Activated T-cell treated with anti-CD3 and anti-CD28 coated beads for 4 hours (primary cell): ENCODE measurements around the gene KIAA0586.
"Not testable (repeated sequence)": the region's sequence is repeated elsewhere in the genome, so short reads cannot be mapped to it uniquely, and the experiment has no call there.

Experiments used
- DNase-seq: peaks from one replicate; pipeline ENCODE4 v3.0.0-alpha.2; 2020

KIAA0586 gene

DNA sequence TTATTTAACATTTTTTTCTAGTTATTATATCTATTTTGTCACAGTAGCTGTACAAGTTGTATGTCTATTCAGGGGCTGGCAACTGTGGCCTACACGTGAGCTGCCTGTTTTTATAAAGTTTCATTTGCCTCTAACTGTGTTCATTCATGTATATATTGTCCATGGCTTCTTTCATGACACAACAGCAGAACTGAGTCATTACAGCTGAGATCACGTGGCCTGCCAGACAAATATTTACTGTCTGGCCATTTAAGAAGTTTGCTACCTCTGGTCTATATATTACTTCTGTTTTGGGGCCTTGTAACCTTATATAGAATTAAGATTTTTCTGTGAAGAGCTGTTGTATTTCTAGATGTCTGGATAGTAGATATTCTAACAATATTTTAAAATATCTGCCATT, 37.9 kb downstream of the KIAA0586 start:
- DNase-seq: no peak

DNA sequence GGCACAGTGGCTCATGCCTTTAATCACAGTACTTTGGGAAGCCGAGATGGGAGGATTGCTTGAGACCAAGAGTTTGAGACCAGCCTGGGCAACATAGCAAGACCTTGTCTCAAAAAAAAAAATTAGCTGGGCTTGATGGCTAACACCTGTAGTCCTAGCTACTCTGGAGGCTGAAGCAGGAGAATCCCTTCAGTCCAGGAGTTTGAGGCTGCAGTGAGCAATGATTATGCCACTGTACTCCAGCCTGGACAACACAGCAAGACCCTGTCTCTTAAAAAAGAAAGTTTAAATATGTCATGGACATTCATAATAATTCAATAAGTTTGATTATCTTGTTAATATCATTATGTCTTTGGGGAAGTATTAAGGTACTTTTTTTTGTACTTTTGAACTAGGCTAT, 38.9 kb downstream of the KIAA0586 start:
- no peak for DNase-seq

DNA sequence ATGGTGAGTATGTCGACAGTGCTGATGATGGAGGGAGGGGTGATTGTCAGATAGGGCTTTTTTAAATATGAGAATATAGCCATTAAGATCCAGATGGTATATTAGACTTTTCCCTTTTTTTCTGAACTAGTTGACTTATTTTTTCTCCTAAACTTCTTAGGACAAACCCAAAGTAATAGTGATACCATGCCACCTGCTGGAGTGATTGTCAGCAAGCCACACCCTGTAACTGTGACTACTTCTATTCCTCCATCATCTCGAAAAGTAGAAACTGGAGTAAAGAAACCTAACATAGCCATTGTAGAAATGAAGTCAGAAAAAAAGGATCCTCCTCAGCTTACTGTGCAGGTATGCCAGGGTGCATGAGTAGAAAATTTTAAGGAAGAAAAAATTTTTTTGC, 40.1 kb downstream of the KIAA0586 start:
- DNase-seq: no peak

DNA sequence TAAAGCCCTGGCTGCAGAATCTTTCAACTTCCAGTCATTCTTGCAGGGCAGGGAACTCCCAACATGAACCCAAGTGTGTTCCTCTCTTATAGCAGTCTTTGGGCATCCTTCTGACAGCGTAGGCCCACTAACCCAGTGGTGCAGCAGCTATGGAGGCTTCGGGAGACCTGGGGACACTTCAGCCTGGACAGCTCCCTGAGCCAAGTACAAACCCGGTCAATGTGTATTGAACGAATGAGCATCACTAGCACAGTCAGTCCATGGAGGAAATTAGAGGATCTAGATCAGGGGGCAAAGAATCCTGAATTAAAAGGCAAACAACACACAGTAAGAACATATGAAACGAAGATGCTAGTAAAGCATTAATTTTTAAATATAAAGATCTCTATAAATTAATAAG, 41.8 kb downstream of the KIAA0586 start:
- DNase-seq: no peak

DNA sequence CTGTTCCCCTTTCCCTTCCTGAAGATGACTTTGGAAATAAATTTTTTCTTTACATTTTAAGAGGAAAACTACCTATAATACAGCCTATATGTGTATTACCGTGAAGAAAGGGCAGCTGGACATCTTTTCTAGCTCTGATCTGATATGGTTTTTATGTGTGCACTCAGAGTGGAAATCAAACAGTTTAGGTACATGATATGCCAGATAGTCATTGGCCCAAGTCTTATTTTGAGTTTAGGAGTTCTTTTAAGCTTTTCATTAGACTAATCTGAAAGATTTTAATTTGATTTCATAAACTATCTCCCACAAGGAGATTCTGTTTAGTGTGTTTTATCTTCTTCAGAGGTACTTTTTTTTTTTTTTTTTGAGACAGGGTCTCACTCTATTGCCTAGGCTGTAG, 48.8 kb downstream of the KIAA0586 start:
- DNase-seq: no peak

DNA sequence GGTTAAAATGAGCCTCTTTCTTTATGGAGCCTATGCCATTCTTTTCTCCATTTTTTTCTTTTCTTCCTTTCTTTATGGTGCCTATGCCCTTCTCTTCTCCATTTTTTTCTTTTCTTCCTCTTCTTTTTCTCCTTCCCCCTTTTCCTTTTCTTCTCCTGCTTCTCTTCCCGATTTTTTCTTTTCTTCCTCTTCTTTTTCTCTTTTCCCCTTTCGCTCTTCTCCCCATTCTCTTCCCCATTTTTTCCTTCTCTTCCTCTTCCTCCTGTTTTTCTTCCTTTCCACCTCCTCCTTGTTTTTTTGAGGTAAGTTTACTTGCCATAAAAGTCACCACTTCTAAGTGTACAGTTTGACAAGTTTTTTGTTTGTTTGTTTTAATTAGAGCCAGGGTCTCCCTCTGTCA, 50.1 kb downstream of the KIAA0586 start:
- no peak for DNase-seq

DNA sequence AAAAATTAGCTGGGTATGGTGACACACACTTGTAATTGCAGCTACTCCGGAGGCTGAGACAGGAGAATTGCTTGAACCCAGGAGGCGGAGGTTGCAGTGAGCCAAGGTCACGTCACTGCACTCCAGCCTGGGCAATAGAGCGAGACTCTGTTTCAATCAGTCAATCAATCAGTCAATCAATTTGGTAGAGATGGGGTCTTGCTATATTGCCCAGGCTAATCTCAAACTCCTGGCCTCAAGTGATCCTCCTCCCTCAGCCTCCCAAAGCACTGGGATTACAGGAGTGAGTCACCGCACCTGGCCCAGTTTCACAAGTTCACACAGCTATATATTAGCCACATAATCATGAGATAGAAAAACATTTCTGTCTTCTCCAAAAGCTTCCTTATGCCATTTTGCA, 50.8 kb downstream of the KIAA0586 start:
- DNase-seq: not testable (repeated sequence)

DNA sequence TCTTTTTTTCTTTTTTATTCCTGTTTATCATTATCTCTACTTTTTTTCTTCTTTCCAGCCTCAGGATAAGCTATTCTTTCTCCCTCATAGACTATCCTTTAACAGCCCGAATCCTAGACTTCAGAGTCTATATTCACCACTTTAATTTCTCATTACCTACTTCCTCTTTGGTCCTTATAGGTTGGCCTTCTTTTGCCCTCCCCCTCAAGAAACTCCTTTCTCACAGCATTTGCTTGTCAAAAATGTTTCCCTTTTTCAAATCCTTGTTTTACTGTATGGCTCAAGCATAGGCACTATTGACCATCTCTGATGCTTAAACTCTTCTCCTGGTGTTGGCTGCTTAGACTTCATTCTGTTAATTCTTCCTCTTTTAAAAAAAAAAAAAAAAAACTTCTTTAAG, 52.5 kb downstream of the KIAA0586 start:
- DNase-seq: no peak

DNA sequence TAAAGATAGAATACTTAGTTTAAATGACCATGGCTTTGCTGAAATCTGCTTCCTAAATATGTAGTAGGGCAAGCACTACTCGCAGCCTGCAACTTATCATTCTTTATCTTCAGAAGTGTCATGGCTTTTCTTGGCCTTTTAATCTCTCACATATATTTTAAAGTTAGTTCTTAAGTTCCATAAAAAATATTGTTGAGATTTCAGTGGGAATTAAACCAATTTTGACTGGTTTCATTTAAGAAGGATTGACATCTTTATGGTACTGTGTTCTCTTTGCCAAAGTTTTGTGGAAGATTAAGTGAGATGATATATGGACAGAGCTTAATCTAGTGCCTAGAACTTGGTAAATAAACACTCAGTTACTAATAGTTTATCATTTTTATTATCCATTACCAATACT, 56.7 kb downstream of the KIAA0586 start:
- no peak for DNase-seq

DNA sequence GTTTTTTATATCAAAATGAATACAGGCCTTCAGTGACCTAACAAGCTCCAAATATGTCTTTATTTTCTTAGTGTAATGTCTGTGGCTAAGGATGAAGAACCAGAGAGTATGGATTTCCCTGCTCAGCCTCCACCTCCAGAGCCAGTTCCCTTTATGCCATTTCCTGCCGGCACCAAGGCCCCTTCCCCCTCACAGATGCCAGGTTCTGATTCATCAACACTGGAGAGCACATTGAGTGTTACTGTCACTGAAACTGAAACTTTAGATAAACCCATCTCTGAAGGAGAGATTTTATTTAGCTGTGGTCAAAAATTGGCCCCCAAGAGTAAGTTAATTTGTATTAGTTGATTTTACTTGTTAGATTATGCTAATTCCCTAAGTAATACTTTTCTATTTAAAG, 61.0 kb downstream of the KIAA0586 start:
- DNase-seq: no peak

DNA sequence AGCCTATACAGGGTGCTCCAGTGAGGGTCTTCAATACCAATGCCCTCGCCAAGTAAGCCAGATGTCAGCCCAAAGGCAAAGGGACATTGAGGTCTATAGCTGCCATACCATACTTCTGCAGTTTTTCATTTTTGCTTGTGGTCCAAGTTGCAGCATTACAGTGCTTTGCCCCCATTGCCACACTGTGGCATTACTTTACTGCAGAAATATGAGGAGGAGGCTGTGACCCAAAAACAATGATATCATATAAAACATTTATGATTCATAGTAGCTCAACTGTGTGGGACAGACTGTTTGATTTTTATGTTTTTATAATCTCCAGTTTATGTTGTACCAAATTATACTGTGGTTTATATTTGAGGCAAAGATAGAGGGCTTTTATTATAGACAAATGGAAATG, 64.1 kb downstream of the KIAA0586 start:
- no peak for DNase-seq

DNA sequence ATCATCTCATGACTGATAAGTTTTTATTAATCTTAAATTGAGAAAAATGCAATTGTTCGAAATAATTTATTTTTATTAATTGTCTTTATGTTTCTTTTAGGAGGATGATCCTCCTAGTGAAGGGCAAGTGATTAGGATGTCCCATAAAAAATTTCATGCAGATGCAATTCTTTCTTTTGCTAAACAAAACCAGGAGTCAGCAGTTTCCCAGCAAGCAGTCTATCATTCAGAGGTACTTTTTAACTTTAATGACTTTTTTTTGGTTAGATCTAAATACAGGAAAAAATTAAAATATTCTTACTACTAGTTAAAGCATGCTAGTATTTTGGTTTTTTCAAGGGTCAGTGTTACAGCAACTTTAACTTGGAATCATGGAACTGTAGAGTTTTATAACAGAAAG, 64.5 kb downstream of the KIAA0586 start:
- DNase-seq: no peak

DNA sequence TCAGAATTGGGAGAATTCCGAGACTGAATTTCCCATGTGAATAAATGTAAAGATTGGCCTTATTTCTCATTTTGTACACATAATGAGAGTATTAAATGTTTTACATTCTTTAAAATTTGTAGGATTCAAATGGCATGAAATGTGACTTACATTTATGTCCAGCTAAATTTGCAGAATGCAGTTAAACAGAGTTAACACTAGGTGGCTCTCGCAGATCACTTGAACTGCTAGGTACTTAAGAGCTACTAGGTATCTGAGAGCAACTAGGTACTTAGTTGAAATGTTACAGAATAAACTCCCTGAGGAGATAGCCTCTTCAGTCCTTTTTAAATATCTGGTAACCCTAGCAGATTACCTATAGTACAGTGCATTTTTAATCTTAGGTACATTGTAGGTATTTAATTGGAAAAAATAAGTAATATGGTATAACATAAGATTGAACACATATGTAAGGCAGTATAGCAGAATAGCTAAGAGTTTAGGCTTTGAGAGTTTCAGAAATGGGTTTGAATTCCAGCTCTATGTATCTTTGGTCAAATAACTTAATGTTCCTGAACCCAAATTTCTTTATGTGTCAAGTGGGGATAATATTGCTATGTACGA, 73.8 kb downstream of the KIAA0586 start:
- DNase-seq: no peak

DNA sequence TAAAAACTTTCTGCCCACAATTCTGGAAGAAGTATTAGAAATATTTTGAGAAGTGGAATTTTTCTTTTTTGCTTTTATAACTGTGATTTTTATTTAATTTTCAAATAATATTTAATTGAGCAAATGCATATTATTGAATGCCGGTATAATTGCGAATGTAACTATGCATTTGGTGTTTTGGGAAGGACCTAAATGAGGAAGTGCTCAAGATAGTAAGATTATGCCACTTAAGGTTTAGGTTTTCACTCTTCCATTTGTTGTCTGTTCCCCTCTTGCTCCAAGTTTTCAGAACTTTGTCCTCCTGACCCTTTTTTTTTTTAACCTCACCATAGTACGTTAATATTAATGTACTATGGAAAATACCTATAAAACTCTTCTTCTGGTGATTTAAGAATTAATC, 85.8 kb downstream of the KIAA0586 start:
- DNase-seq: no peak

DNA sequence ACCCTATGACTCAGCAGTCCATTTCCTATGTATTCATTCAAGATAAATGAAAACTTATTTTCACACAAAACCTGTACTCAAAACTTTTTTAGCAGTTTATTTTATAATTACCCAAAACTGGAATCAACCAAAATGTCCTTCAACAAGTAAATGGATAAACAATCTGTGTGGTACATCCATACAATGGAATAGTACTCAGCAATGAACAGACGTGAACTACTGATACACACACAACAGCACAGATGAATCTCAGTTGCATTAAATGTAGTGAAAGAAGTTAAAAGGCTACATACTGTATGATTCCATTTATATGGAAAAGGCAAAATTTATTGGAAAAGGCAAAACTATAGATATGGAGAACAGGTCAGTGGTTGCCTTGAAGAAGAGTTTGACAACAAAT, 90.1 kb downstream of the KIAA0586 start:
- no peak for DNase-seq

DNA sequence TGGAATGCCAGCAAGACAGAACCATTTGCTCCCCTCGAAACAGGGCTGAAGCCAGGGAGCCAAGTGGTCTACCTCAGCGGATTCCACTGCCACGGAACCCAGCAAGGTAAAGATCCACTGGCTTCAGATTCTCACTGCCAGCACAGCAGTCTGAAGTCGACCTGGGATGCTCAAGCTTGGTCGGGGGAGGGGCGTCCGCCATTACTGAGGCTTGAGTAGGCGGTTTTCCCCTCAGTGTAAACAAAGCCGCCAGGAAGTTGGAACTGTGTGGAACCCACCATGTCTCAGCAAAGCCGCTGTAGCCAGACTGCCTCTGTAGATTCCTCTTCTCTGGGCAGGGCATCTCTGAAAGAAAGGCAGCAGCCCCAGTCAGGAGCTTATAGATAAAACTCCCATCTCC, 98.2 kb downstream of the KIAA0586 start:
- not testable (repeated sequence) for DNase-seq

DNA sequence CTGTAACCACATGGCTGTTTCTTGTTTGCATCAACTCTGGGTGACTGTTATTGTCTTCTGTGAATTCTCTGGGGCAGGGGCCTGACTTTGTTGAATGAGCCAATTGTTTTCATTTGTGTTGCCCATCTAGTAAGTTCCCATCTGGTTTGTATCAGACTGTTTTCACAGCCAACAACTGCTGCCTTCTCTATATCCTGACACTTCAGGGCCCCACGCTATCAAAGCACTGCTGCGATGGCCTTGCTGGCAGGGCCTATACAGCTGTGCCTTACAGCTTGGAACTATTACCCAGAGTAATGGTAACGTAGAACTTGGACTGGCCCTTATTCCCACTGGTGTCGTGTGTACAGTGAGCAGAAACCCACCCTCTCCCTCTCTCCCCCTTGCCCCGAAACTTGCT, 105.9 kb downstream of the KIAA0586 start:
- DNase-seq: no peak

DNA sequence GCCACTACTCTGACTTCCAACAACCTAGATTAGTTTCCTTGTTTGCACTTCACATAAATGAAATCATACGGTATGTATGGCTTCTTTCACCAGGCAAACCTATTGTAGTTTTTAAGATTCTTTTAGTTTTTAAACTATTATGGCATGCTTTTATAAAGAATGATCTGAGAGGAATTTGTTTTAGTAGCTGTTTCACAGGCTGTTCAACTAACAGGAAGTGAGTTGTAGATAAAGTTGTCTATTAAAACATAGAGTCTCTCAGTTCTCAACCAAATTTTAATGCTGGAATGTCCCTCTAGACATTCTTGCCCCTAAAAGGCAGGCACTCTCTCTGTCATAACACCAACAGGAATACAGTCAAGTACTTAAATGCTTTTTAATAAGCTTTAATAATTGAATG, 107.5 kb downstream of the KIAA0586 start:
- no peak for DNase-seq

DNA sequence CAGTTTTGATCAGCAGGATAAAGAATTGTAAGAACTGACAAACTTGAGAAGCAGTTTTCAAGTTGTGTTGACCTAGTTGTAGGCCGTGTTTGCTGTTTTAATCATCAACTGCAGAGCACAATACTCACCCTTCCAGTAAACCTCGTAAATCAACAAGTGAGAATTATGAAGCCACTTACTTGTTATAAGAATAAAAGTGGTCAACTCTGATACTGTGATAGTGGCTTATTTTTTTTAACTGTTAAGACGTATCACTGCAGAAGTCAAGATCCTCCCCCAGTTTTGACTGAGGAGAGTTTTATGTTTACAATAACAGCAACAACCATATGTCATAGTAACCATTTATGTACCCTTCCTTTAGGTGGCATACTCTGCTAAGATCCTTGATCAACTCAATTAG, 109.5 kb downstream of the KIAA0586 start:
- no peak for DNase-seq

DNA sequence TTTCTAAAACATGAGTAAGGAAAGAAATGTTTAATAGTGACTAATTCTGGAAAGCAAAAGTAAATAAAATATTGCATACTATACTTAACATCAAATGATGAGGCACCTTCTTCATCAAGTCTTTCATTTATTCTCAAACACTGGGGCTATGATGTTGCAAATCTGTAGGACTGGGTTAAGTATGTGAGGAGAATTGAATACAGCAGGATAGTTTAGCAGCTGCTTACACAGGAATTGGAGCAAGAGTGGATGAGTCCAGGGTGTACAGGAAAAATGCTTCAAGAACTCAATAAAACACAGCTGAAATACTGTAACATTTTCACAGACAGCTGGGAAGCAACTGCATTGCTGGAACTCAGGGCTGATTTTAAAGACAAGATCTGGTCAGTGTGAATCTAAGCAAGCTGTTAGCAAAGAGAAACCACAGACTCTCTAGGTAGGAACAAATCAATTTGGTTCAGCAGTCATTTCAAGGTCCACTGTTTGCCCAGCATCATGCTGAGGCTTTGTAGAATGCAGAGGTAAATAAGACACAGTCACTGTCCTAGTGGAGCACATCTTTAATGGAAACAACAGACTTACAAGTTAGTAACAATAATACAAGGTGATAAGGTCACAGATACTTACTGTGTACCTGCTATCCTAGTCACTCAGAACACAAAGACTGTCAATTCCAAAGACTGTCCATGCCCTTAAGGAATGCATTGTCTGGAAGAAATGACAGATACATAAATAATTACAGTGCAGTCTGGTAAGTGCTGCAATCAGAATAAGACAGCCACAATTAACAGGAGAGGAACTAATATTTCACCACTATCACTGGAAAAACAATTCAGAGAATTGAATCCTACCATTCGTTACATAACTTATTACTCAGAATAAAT, 113.5 kb downstream of the KIAA0586 start:
- no peak for DNase-seq

DNA sequence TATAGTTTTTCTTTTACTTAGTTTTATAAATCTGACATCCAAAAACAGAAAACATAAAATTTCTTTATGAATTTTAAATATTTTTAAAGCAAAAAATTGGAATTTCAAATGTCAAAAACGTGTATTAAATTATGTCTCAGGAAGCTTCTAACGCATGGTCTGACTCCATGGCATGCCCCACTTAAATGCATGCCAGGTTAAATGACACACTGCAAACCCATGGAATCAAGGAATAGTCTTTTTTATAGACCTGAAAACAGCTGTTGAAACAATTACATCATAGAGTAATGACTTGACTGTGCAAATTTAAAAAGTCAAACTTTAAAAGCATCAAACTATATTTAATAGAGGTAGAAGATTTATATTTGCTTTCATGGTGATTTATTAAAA, 114.1 kb downstream of the KIAA0586 start:
- DNase-seq: no peak

DNA sequence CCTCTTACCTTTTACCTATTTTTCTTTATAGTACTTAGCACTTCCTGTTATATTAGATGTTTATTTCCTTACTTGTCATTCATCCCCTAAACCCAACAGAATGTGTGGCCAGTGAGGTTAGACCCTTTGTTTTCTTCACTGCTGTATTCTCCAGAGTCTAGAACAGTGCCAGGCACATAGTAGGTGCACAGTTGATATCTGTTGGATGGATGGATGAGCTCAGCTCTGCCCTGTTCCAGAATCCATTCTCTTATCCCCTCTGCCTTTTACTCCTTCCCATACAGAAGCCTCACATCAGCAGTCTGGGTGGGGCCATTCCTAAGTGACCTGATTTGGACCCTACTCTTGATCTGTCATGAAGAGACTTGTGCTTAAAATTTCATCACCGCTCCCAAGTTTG, 115.7 kb downstream of the KIAA0586 start:
- DNase-seq: no peak

DNA sequence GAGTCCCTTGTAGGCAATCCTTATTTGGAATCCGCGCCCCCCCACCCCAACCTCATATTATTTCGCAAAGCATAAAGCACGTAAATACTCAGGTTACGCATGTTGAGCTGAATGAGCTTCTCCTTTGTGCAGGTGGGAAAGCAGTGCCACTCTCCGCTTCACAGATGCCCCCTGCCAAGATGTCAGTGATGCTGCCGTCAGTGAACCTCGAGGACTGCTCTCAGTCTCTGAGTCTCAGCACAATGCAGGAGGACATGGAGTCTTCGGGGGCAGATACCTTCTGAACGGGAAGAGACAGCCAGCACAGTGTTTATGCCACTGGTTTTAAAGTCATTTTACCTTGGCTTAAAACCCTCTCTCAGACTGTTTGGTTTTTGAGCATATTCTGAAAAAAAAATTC, 120.1 kb downstream of the KIAA0586 start:
- no peak for DNase-seq

DNA sequence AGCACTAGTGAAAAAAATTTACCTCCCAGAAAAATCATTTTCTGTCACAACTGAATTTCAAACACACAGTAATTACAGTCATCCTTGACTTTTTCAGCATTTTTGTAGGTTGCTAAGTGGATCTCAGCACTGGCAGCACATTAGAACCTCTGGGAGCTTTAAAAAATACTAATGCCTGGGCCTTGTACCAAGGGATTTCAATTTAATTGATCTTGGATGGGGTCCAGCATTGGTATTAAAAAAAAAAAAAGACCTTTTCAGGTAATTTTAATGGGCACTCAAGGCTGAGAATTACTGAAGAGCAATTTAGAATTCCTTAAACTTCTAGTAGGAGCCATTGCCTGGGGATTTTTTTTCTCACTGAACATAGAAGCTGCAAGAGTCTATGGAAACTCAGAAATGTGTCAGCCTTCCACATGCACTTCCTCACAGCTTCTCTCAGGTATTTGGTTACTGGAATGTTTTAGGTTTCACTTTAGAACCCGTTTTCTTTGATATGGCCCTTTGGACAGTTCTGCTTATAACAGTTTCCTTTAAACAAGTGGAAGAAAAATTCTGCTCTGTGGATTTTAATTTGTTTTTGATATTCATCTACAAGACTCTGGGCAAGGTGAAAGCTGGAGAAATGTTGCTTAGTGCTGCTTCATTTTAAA, 121.7 kb downstream of the KIAA0586 start:
- no peak for DNase-seq
